GM12873 (cell line): ENCODE data around the gene CDH23.

Source experiments
- TF ChIP-seq, protein P1 (sequence below): IDR thresholded peaks from 2 replicates; pipeline ENCODE4 v1.5.1; 2012; ENCODE audit warnings: low read depth, mild to moderate bottlenecking, moderate library complexity, low read length, control low read depth; ENCODE audit not compliant: insufficient read depth; ENCODE audit errors: missing control alignments

Gene CDH23

DNA sequence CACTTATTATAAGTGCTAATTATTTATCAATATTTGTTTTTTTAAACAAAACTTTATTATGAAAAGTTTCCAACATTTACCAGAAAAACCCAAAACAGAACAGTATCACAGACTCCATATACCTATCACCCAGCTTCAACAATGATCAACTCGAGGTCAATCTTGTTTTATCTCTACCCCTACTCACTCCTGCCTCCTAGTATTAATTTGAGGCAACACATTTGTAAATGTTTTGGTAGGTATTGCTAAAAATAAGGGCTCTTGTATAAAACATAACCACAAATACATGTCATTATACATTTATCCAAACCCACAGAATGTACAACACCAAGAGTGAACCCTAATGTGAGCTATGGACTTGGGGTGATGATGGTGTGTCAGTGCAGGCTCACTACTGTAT lies 15.9 kb upstream of the CDH23 start:
- TF ChIP-seq, protein P1, sequence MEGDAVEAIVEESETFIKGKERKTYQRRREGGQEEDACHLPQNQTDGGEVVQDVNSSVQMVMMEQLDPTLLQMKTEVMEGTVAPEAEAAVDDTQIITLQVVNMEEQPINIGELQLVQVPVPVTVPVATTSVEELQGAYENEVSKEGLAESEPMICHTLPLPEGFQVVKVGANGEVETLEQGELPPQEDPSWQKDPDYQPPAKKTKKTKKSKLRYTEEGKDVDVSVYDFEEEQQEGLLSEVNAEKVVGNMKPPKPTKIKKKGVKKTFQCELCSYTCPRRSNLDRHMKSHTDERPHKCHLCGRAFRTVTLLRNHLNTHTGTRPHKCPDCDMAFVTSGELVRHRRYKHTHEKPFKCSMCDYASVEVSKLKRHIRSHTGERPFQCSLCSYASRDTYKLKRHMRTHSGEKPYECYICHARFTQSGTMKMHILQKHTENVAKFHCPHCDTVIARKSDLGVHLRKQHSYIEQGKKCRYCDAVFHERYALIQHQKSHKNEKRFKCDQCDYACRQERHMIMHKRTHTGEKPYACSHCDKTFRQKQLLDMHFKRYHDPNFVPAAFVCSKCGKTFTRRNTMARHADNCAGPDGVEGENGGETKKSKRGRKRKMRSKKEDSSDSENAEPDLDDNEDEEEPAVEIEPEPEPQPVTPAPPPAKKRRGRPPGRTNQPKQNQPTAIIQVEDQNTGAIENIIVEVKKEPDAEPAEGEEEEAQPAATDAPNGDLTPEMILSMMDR: no peak

- TF ChIP-seq, protein P1: no peak
These were observed 15.1 kb upstream of the CDH23 start for GRCh38 chr10:71381611-71382010.

GRCh38 chr10:71382028-71382427 lies 14.7 kb upstream of the CDH23 start:
- TF ChIP-seq, protein P1: no peak

DNA sequence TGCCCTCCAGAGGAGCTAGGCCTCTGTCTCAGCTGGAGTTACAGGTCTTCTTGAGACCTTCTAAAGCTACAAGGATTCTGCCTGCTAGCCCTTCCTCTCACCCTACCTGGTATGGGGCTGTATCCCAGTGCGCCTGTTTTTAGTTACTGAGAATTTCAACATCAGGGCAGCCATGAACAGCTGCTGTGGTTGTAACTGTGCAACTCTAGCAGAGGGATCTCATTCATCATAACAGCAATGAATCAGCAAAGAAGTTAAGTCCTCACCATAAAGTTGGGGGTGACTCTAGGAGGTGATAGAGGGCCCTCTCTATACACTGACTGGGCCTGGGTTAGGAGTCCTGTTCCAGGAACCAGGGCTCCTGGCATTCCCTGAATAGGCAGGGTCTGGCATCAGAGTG lies 14.0 kb upstream of the CDH23 start:
- TF ChIP-seq, protein P1: no peak

GRCh38 chr10:71383972-71384687 lies 12.6 kb upstream of the CDH23 start:
- TF ChIP-seq, protein P1: peak; percentile 96

DNA sequence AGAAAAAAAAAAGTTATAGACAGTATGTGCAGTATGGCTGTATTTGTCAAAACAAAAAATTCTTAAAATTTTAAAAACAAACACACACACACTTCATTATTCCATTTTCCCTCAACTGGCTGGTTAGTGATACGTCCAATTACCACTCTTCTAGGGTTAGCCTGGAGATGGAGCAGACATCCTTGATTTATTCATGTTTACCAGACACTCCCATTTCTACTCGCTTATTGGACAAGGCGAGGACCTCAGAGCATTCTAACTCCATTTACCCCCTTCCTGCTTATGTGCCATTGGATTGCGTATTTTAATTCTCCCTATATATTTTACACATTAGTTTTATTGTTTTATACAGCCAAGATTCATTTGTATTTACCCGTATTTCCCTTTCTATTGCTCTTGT lies 8.5 kb upstream of the CDH23 start:
- TF ChIP-seq, protein P1: no peak

DNA sequence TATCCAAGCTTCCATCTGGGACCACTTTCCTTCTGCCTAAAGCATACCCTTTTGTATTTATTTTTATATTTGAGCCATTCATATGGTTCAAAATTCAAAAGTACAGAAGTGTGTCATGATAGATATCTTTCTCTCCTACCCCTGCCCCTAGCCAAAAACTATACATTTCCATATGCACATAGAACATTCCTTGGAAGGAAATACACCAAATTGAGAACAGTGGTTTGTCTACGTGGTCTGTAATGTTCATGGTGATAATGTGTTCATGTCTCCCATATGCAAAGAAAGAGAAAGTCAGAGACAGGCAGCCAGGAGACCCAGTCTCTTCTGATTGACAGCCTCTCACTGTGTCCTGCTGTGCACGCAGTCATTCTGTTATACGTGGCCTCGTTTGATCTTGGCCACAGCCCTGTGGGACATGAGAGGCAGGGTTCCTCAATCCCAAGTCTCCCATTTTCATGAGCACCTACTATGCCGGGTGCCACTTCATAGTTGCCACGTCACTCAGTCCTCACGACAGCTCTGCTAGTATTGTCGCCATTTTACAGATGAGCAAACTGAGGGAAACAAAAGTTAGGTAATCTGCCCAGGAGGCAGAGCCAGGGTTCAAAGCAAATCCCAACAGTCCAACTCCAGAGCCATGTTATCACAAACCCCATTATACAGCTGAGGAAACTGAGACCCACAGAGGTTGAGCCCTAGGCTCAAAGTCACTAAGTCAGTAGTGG lies 8.0 kb upstream of the CDH23 start:
- TF ChIP-seq, protein P1: no peak
